ENCODE data around the gene TSEN54.

The TSEN54 gene

DNA sequence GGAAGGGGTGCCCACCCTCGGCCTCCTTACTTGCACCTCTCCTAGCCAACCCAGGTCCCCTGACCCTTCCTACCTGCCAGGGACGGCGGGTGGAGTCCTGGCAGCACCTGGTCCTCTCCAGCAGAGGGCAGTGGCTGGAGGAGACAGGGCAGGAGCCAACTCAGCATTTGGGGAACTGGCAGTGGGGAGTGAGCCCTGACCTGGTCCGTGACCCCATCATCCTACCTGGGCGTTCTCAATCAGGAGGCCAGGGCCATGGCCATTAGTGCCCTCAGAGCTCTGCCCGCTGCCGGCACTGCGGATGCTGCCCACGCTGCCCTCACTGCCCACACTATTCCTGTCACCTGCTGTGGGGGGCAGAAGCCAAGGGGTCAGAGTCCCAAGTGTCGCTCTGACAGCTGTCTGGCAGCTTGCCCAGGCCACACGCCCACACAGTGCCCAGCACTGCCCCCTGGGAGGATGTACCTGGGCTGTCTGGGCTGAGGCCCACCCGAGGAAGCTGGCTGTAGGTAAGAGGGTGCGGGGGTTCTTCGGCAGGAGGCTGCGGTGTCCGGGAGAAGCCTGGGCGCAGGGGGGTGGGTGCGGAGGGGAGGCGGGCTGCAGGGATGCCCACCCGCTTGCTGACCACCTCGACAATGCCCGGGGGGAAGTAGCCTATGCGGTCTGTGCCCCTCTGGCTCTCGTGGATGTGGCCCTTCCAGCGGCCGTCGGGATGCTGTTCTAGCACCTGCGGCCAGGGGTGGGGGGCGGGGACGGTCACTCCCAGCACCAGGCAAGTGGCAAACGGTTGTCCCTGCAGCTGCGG, 11.8 kb upstream of the TSEN54 start:
- no peak for DNase-seq (ENCODE audit: low read depth)

- DNase-seq (ENCODE audit: low read depth) = no peak
Measured at GRCh38 chr17:75505152-75505409, 11.2 kb upstream of the TSEN54 start.

GRCh38 chr17:75505640-75506039, 10.7 kb upstream of the TSEN54 start:
- DNase-seq (ENCODE audit: low read depth) = no peak

GRCh38 chr17:75506134-75506533, 10.2 kb upstream of the TSEN54 start:
- DNase-seq (ENCODE audit: low read depth) = no peak

GRCh38 chr17:75506888-75507287, 9.4 kb upstream of the TSEN54 start:
- no peak for DNase-seq (ENCODE audit: low read depth)

DNA sequence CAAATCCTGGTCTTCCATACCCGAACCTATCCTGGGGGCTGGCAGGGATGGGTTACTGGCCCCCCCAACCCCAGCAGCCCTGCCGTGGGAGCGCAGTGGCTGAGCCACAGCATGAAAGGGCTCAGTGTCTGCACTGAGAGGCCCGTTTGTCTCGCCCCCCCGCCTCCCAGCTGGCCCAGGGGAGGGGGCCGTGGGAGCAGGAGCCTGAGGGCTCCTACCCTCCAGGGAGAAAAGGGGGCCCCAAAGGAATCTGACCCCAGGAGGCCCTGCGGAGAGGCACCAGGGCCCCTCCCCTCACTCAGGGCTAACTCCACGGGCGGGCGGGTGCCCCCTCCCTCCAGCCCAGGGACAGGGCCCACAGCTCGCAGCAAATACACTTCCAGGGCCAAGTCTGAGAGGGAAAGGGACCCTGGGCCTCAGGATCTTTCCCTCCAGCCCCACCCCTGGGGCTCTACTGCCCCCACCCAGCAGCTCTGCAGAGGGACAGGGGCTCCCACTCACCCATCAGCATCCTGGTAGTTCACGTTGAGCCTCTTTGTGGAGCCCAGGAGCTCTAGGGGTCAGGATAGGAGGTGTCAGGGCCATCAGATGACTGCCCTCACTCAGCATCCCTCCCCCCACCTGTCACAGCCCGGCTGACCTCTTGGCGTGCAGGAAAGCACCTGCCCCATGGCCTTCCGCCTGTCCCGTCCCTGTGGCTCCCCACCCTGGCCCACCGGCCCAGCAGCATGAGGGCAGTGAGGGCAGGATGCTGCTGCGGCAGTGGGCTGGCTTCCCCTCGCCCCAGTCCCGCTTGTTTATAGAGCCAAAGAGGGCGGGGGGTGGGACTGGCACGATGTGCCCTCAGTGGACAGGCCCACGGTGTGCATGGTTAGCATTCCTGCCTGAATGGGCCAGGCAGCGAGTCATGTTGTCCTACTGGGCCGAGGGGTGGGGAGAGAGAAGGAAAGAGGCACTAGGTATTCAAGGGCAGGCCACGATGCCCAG, 8.3 kb upstream of the TSEN54 start:
- no peak for DNase-seq (ENCODE audit: low read depth)

- DNase-seq (ENCODE audit: low read depth) = no peak
Measured at GRCh38 chr17:75508931-75509361, 7.4 kb upstream of the TSEN54 start.

- no peak for DNase-seq (ENCODE audit: low read depth)
Measured at GRCh38 chr17:75509528-75510258, 6.6 kb upstream of the TSEN54 start.

GRCh38 chr17:75511270-75511609, 5.1 kb upstream of the TSEN54 start:
- no peak for DNase-seq (ENCODE audit: low read depth)

- no peak for DNase-seq (ENCODE audit: low read depth)
Measured at GRCh38 chr17:75511610-75512575, 4.4 kb upstream of the TSEN54 start.

GRCh38 chr17:75512926-75513640, 3.2 kb upstream of the TSEN54 start:
- peak; percentile 63 for DNase-seq (ENCODE audit: low read depth)

GRCh38 chr17:75513641-75514000, 2.7 kb upstream of the TSEN54 start:
- no peak for DNase-seq (ENCODE audit: low read depth)

DNA sequence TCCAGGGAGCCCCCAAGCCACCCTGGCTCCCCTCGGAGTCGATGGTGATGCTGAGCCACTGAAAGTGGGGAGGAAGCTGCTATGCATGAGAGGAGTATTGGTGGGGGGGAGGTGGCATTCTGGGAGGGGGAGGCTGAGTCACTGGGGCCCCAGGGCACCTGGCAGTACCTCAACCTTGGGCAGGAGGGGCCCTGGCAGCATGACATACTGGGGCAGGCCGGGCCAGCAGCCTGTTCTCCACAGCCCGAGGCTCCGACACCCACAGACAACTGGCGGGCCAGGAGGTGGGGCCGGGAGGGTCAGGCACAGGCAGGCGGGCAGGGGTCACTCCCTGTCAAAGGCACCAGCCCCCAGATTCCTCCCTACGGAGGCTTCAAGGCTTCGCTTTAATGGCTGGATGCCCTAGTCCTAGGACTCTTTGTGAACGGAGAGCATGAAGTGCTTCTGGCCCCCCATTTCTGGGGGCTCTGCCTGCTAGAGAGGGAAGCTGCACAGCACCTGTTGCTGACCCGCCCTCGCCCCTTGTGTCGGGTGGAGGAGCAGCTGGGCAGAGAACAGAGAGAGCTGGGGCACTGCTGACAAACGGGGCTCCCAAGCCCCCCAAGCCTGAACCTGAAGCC, 1.9 kb upstream of the TSEN54 start:
- DNase-seq (ENCODE audit: low read depth) = no peak

GRCh38 chr17:75514919-75515495, 1.3 kb upstream of the TSEN54 start:
- no peak for DNase-seq (ENCODE audit: low read depth)

DNA sequence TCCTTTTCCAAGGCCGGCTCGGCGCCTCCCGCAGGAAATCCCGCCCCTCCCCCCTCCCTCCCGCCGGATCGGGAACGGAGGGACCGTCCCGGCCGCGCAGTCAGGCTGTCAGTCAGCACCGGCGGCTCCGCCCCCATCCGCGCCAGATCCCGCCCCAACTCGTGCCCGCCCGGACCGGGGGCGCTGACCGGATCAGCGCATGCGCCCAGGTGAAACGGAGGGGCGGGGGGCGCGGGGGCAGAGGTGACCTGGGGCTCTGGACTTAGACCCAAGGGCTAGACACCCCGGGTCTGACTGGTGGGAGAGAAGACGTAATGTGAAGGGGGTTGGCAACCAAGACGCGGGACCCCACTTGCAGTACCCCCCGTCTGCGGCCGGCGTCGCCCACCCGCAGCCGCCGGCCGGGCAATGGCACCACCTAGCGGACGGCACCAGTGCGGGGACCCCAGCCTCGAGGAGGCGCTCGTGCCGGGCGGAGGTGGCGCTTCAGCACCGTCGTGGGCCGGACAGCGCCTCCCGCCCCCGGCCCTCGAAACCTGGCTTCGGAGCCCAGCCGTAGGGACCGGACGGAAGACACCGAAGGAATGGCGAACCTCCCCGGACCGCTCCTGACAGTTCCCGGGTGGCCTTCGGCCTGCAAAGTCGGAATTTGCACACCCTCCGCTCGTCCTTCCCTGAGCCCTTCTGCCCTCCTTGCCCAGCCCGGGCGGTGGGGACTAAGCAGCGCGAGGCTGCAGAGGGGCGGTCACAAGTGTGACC, 653 bp upstream of the TSEN54 start, which contains the start of gene CASKIN2:
Gene CASKIN2 (minus strand): TSS at position 42 of the 759 bp plus-strand sequence. CDS start 1,733 bp downstream, outside the sequence.
- DNase-seq (ENCODE audit: low read depth) = peak; percentile 83

GRCh38 chr17:75516619-75517296, 430 bp downstream of the TSEN54 start:
- no peak for DNase-seq (ENCODE audit: low read depth)

GRCh38 chr17:75517297-75517865, 1.1 kb downstream of the TSEN54 start:
- no peak for DNase-seq (ENCODE audit: low read depth)

DNA sequence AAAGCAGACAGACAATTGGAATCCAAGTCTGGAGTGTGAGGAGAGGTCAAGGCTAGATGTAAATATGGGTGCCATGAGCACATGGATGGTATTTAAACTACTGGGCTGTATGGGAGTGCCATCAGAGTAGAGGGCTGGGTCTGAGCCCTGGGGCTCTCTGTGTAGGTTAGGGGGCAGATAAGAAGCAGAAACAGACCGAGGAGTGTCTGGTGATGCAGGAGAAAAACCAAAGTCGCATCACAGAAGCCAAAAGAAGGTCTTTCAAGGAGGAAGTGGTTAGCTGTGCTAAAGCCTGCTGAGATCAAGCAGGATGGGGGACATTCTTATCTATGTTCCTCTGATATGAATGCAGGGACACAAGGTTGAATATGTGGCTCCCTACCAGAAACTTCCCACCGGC, 1.9 kb downstream of the TSEN54 start:
- DNase-seq (ENCODE audit: low read depth) = no peak
